IMR-90 (cell line): ENCODE data around the gene ASTE1. TPM values are rescaled to one million over a fixed set of nuclear protein-coding genes. Genes with fewer than 3 reads are reported as not detected.
"Not testable (repeated sequence)": the region's sequence is repeated elsewhere in the genome, so short reads cannot be mapped to it uniquely, and the experiment has no call there.

Experiments used
- ATAC-seq: fragments of 200-7000 bp; cut with Tn5 transposase; 2 replicates; pipeline ENCODE4 v1.9.1; 2020; ENCODE audit warnings: low read depth, mild to moderate bottlenecking, moderate library complexity
- BruUV-seq: library from RNA; stranded (reverse); fragments of 400-500 nt; replicated peaks from 2 replicates; lab custom pipeline; 2021; lab: Mats Ljungman, UMichigan
- CTCF ChIA-PET: fragments of 300-600 bp; formaldehyde crosslinking; extraction: SDS; loops from one replicate; lab custom pipeline; 2021; ENCODE audit warnings: antibody characterized with exemption; lab: Yijun Ruan, JAX
- POLR2A ChIA-PET: fragments of 300-600 bp; sonication (Branson Sonifier 250); formaldehyde crosslinking; loops from one replicate; lab custom pipeline; 2022; ENCODE audit warnings: antibody characterized with exemption; ENCODE audit not compliant: unreplicated experiment; lab: Charles Lee
- DNase-seq: peaks from one replicate; pipeline ENCODE4 v3.0.0; 2013
- H2AFZ ChIP-seq: replicated peaks from 2 replicates; pipeline ENCODE3; 2013; ENCODE audit warnings: low read length, mild to moderate bottlenecking; ENCODE audit not compliant: poor library complexity
- H2AK5ac ChIP-seq: 2 replicates; pipeline ENCODE4 v1.6.1; 2013; ENCODE audit warnings: low read depth, low read length, inconsistent platforms
- H2AK9ac ChIP-seq: replicated peaks from 2 replicates; pipeline ENCODE3; 2013; ENCODE audit warnings: mild to moderate bottlenecking, low read depth, low read length, moderate library complexity; ENCODE audit not compliant: poor library complexity
- H2BK120ac ChIP-seq: 2 replicates; pipeline ENCODE4 v1.6.1; 2013; ENCODE audit warnings: low read depth, low read length, inconsistent platforms
- H2BK15ac ChIP-seq: 3 replicates; pipeline ENCODE4 v1.6.1; 2013; ENCODE audit warnings: low read depth, low read length, inconsistent platforms
- H2BK20ac ChIP-seq: 2 replicates; pipeline ENCODE4 v1.6.1; 2013; ENCODE audit warnings: low read depth, mild to moderate bottlenecking, inconsistent platforms, low read length, moderate library complexity
- H2BK5ac ChIP-seq: 2 replicates; pipeline ENCODE4 v1.6.1; 2013; ENCODE audit warnings: mild to moderate bottlenecking, low read depth, low read length, inconsistent platforms; ENCODE audit not compliant: poor library complexity, severe bottlenecking
- H3K14ac ChIP-seq: replicated peaks from 2 replicates; pipeline ENCODE4 v1.6.1; 2013; ENCODE audit warnings: low read depth, low read length, inconsistent platforms
- H3K18ac ChIP-seq: 2 replicates; pipeline ENCODE4 v1.6.1; 2013; ENCODE audit warnings: low read depth, low read length, control low read depth
- H3K23ac ChIP-seq: 2 replicates; pipeline ENCODE4 v1.6.1; 2013; ENCODE audit warnings: low read depth, low read length, inconsistent platforms
- H3K27ac ChIP-seq: 2 replicates; pipeline ENCODE4 v1.5.1; 2013; ENCODE audit warnings: mild to moderate bottlenecking, control low read depth, low read length; ENCODE audit not compliant: insufficient read depth
- H3K27me3 ChIP-seq: 2 replicates; pipeline ENCODE4 v1.6.1; 2013; ENCODE audit warnings: low read length; ENCODE audit not compliant: control insufficient read depth, insufficient read depth
- H3K36me3 ChIP-seq: 2 replicates; pipeline ENCODE4 v1.6.1; 2013; ENCODE audit warnings: low read length, mixed read lengths; ENCODE audit not compliant: control insufficient read depth, insufficient read depth
- H3K4ac ChIP-seq: 2 replicates; pipeline ENCODE4 v1.6.1; 2013; ENCODE audit warnings: low read depth, low read length, inconsistent platforms
- H3K4me1 ChIP-seq: 2 replicates; pipeline ENCODE4 v1.6.1; 2013; ENCODE audit warnings: low read length, mixed read lengths; ENCODE audit not compliant: control insufficient read depth, insufficient read depth
- H3K4me2 ChIP-seq: 2 replicates; pipeline ENCODE4 v1.6.1; 2013; ENCODE audit warnings: low read depth, mild to moderate bottlenecking, control low read depth, low read length, moderate library complexity
- H3K4me3 ChIP-seq: 2 replicates; pipeline ENCODE4 v1.5.1; 2013; ENCODE audit warnings: low read depth, mild to moderate bottlenecking, control low read depth, low read length, moderate library complexity; ENCODE audit not compliant: insufficient read depth
- H3K56ac ChIP-seq: 2 replicates; pipeline ENCODE4 v1.6.1; 2013; ENCODE audit warnings: low read length, inconsistent platforms; ENCODE audit not compliant: insufficient read depth; ENCODE audit errors: extremely low read depth
- H3K79me1 ChIP-seq, 2 experiments: 2 replicates each; pipeline ENCODE4 v1.6.1; 2013; ENCODE audit warnings: low read length in 2 of 2, inconsistent platforms in 1 of 2, low read depth in 1 of 2
- H3K9ac ChIP-seq: 2 replicates; pipeline ENCODE4 v1.6.1; 2013; ENCODE audit warnings: low read depth, low read length, control low read depth
- H3K9me1 ChIP-seq: 2 replicates; pipeline ENCODE4 v1.6.1; 2013; ENCODE audit warnings: low read length, inconsistent platforms; ENCODE audit not compliant: insufficient read depth
- H3K9me3 ChIP-seq: 2 replicates; pipeline ENCODE4 v1.6.1; 2013; ENCODE audit warnings: low read length; ENCODE audit not compliant: control insufficient read depth, insufficient read depth
- H4K20me1 ChIP-seq: 2 replicates; pipeline ENCODE4 v1.6.1; 2013; ENCODE audit warnings: low read length, inconsistent platforms; ENCODE audit not compliant: insufficient read depth
- H4K5ac ChIP-seq: 2 replicates; pipeline ENCODE4 v1.6.1; 2013; ENCODE audit warnings: mild to moderate bottlenecking, low read depth, low read length, control low read depth
- H4K8ac ChIP-seq, 2 experiments: 2 replicates each; pipeline ENCODE4 v1.6.1; 2013; ENCODE audit warnings: low read depth in 2 of 2, low read length in 2 of 2, control low read depth in 1 of 2, inconsistent platforms in 1 of 2
- H4K91ac ChIP-seq: 2 replicates; pipeline ENCODE4 v1.6.1; 2013; ENCODE audit warnings: low read depth, low read length, inconsistent platforms; ENCODE audit not compliant: insufficient read depth
- WGBS, 2 experiments: methylation state at CpG; one replicate each; pipeline versions ENCODE4 v1.1.5 to v1.1.7; 2013; ENCODE audit warnings: missing lambda C conversion rate in 2 of 2; ENCODE audit not compliant: insufficient read length in 1 of 2; ENCODE audit errors: extremely low coverage in 2 of 2; 5-methylcytosine and 5-hydroxymethylcytosine counted together
- dilution Hi-C: fragments of 300-500 bp; cut with HindIII; formaldehyde crosslinking; loops from one replicate; pipeline ENCODE4 v1.14.3; 2018; ENCODE audit warnings: low sequenced_read_pairs; ENCODE audit not compliant: unreplicated experiment
- in situ Hi-C: fragments of 300-500 bp; cut with MboI; formaldehyde crosslinking; loops from 3 replicates; pipeline ENCODE4 v1.14.3; 2019; ENCODE audit warnings: low sequenced_read_pairs, inconsistent platforms, mixed read lengths
- intact Hi-C: fragments of 100-400 bp; cut with micrococcal nuclease; formaldehyde crosslinking; loops from 2 replicates; pipeline ENCODE4 v1.10.0; 2022
- polyA plus RNA-seq, 3 experiments: library from polyadenylated mRNA; depleted of rRNA; stranded (reverse); fragments of >200 nt; gene quantifications; 2 replicates each; pipeline ENCODE4 v1.2.3, GENCODE V29; 2012; ENCODE audit warnings: low replicate concordance in 1 of 3
- total RNA-seq: library from RNA; depleted of rRNA; stranded (reverse); fragments of >200 nt; gene quantifications from 2 replicates; pipeline ENCODE4 v1.2.3, GENCODE V29; 2012

The ASTE1 gene
- total and polyA plus RNA-seq, 2 of the 4 experiments (the other 2 are of a cell fraction) = 3.2 to 7.5 TPM

DNA sequence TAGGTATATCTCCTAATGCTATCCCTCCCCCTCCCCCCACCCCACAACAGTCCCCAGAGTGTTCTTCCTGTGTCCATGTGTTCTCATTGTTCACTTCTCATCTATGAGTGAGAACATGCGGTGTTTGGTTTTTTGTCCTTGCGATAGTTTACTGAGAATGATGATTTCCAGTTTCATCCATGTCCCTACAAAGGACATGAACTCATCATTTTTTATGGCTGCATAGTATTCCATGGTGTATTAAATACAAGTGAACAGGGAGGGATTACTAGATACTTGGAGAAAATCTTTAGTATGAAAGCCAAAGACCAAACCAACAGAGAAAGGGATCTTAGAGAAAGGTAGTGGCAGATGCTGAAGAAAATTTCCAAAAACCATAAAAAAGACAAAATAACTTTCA lies 54.0 kb downstream of the ASTE1 start:
- POLR2A ChIA-PET = not testable (repeated sequence)
- in situ Hi-C loops = loop anchor here (25.0 kb wide), 1 partner anchor 1465 kb away; no protein-coding TSS in a partner anchor

More for the DNA sequence above, 54.0 kb downstream of the ASTE1 start:
- H3K79me1 ChIP-seq, H2BK20ac ChIP-seq, H3K4ac ChIP-seq, H2BK15ac ChIP-seq, H3K14ac ChIP-seq, H2AFZ ChIP-seq, H3K4me3 ChIP-seq, H3K9ac ChIP-seq, H2BK120ac ChIP-seq, DNase-seq, H4K5ac ChIP-seq, BruUV-seq, H2AK9ac ChIP-seq, H3K18ac ChIP-seq, CTCF ChIA-PET, ATAC-seq, H3K23ac ChIP-seq, H3K4me2 ChIP-seq, H3K9me3 ChIP-seq, intact Hi-C loops, H3K56ac ChIP-seq, dilution Hi-C loops, H2AK5ac ChIP-seq, H3K27me3 ChIP-seq, H3K9me1 ChIP-seq, H4K91ac ChIP-seq, H3K4me1 ChIP-seq, H3K27ac ChIP-seq, H4K20me1 ChIP-seq, H4K8ac ChIP-seq, H2BK5ac ChIP-seq: not testable (repeated sequence)
- peaks cover 21% of the 10 kb centered on the region for H3K36me3 ChIP-seq
- no CpG with 5 or more reads among the region's 2 CpGs for WGBS, 2 experiments
